IMR-90 (cell line): Measurements from ENCODE around the gene ADGRF5. TPM values are rescaled to one million over a fixed set of nuclear protein-coding genes. Genes with fewer than 3 reads are reported as not detected.

ENCODE experiments used
- ATAC-seq: fragments of 200-7000 bp; cut with Tn5 transposase; 2 replicates; pipeline ENCODE4 v1.9.1; 2020; ENCODE audit warnings: low read depth, mild to moderate bottlenecking, moderate library complexity
- BruUV-seq: library from RNA; stranded (reverse); fragments of 400-500 nt; replicated peaks from 2 replicates; lab custom pipeline; 2021; lab: Mats Ljungman, UMichigan
- CTCF ChIA-PET: fragments of 300-600 bp; formaldehyde crosslinking; extraction: SDS; loops from one replicate; lab custom pipeline; 2021; ENCODE audit warnings: antibody characterized with exemption; lab: Yijun Ruan, JAX
- POLR2A ChIA-PET: fragments of 300-600 bp; sonication (Branson Sonifier 250); formaldehyde crosslinking; loops from one replicate; lab custom pipeline; 2022; ENCODE audit warnings: antibody characterized with exemption; ENCODE audit not compliant: unreplicated experiment; lab: Charles Lee
- DNase-seq: peaks from one replicate; pipeline ENCODE4 v3.0.0; 2013
- H2AFZ ChIP-seq: replicated peaks from 2 replicates; pipeline ENCODE3; 2013; ENCODE audit warnings: low read length, mild to moderate bottlenecking; ENCODE audit not compliant: poor library complexity
- H2AK5ac ChIP-seq: 2 replicates; pipeline ENCODE4 v1.6.1; 2013; ENCODE audit warnings: low read depth, low read length, inconsistent platforms
- H2AK9ac ChIP-seq: replicated peaks from 2 replicates; pipeline ENCODE3; 2013; ENCODE audit warnings: mild to moderate bottlenecking, low read depth, low read length, moderate library complexity; ENCODE audit not compliant: poor library complexity
- H2BK120ac ChIP-seq: 2 replicates; pipeline ENCODE4 v1.6.1; 2013; ENCODE audit warnings: low read depth, low read length, inconsistent platforms
- H2BK15ac ChIP-seq: 3 replicates; pipeline ENCODE4 v1.6.1; 2013; ENCODE audit warnings: low read depth, low read length, inconsistent platforms
- H2BK20ac ChIP-seq: 2 replicates; pipeline ENCODE4 v1.6.1; 2013; ENCODE audit warnings: low read depth, mild to moderate bottlenecking, inconsistent platforms, low read length, moderate library complexity
- H2BK5ac ChIP-seq: 2 replicates; pipeline ENCODE4 v1.6.1; 2013; ENCODE audit warnings: mild to moderate bottlenecking, low read depth, low read length, inconsistent platforms; ENCODE audit not compliant: poor library complexity, severe bottlenecking
- H3K14ac ChIP-seq: replicated peaks from 2 replicates; pipeline ENCODE4 v1.6.1; 2013; ENCODE audit warnings: low read depth, low read length, inconsistent platforms
- H3K18ac ChIP-seq: 2 replicates; pipeline ENCODE4 v1.6.1; 2013; ENCODE audit warnings: low read depth, low read length, control low read depth
- H3K23ac ChIP-seq: 2 replicates; pipeline ENCODE4 v1.6.1; 2013; ENCODE audit warnings: low read depth, low read length, inconsistent platforms
- H3K27ac ChIP-seq: 2 replicates; pipeline ENCODE4 v1.5.1; 2013; ENCODE audit warnings: mild to moderate bottlenecking, control low read depth, low read length; ENCODE audit not compliant: insufficient read depth
- H3K27me3 ChIP-seq: 2 replicates; pipeline ENCODE4 v1.6.1; 2013; ENCODE audit warnings: low read length; ENCODE audit not compliant: control insufficient read depth, insufficient read depth
- H3K36me3 ChIP-seq: 2 replicates; pipeline ENCODE4 v1.6.1; 2013; ENCODE audit warnings: low read length, mixed read lengths; ENCODE audit not compliant: control insufficient read depth, insufficient read depth
- H3K4ac ChIP-seq: 2 replicates; pipeline ENCODE4 v1.6.1; 2013; ENCODE audit warnings: low read depth, low read length, inconsistent platforms
- H3K4me1 ChIP-seq: 2 replicates; pipeline ENCODE4 v1.6.1; 2013; ENCODE audit warnings: low read length, mixed read lengths; ENCODE audit not compliant: control insufficient read depth, insufficient read depth
- H3K4me2 ChIP-seq: 2 replicates; pipeline ENCODE4 v1.6.1; 2013; ENCODE audit warnings: low read depth, mild to moderate bottlenecking, control low read depth, low read length, moderate library complexity
- H3K4me3 ChIP-seq: 2 replicates; pipeline ENCODE4 v1.5.1; 2013; ENCODE audit warnings: low read depth, mild to moderate bottlenecking, control low read depth, low read length, moderate library complexity; ENCODE audit not compliant: insufficient read depth
- H3K56ac ChIP-seq: 2 replicates; pipeline ENCODE4 v1.6.1; 2013; ENCODE audit warnings: low read length, inconsistent platforms; ENCODE audit not compliant: insufficient read depth; ENCODE audit errors: extremely low read depth
- H3K79me1 ChIP-seq, 2 experiments: 2 replicates each; pipeline ENCODE4 v1.6.1; 2013; ENCODE audit warnings: low read length in 2 of 2, inconsistent platforms in 1 of 2, low read depth in 1 of 2
- H3K9ac ChIP-seq: 2 replicates; pipeline ENCODE4 v1.6.1; 2013; ENCODE audit warnings: low read depth, low read length, control low read depth
- H3K9me1 ChIP-seq: 2 replicates; pipeline ENCODE4 v1.6.1; 2013; ENCODE audit warnings: low read length, inconsistent platforms; ENCODE audit not compliant: insufficient read depth
- H3K9me3 ChIP-seq: 2 replicates; pipeline ENCODE4 v1.6.1; 2013; ENCODE audit warnings: low read length; ENCODE audit not compliant: control insufficient read depth, insufficient read depth
- H4K20me1 ChIP-seq: 2 replicates; pipeline ENCODE4 v1.6.1; 2013; ENCODE audit warnings: low read length, inconsistent platforms; ENCODE audit not compliant: insufficient read depth
- H4K5ac ChIP-seq: 2 replicates; pipeline ENCODE4 v1.6.1; 2013; ENCODE audit warnings: mild to moderate bottlenecking, low read depth, low read length, control low read depth
- H4K8ac ChIP-seq, 2 experiments: 2 replicates each; pipeline ENCODE4 v1.6.1; 2013; ENCODE audit warnings: low read depth in 2 of 2, low read length in 2 of 2, control low read depth in 1 of 2, inconsistent platforms in 1 of 2
- H4K91ac ChIP-seq: 2 replicates; pipeline ENCODE4 v1.6.1; 2013; ENCODE audit warnings: low read depth, low read length, inconsistent platforms; ENCODE audit not compliant: insufficient read depth
- BHLHE40 ChIP-seq: fragments of 150-350 bp; IDR thresholded peaks from 2 replicates; pipeline ENCODE4 v1.6.1; 2016; ENCODE audit warnings: mild to moderate bottlenecking, low read depth, low read length
- CEBPB ChIP-seq: IDR thresholded peaks from 2 replicates; pipeline ENCODE4 v1.6.1; 2012; ENCODE audit warnings: low read depth, low read length, improper control_type of control experiment
- CHD1 ChIP-seq: IDR thresholded peaks from 2 replicates; pipeline ENCODE4 v1.6.1; 2012; ENCODE audit warnings: low read depth, low read length, improper control_type of control experiment
- FOS ChIP-seq: fragments of 150-350 bp; IDR thresholded peaks from 2 replicates; pipeline ENCODE4 v1.6.1; 2016; ENCODE audit warnings: low read depth, low read length
- MAFK ChIP-seq: IDR thresholded peaks from 2 replicates; pipeline ENCODE4 v1.6.1; 2012; ENCODE audit warnings: low read depth, low read length, improper control_type of control experiment
- MAZ ChIP-seq: IDR thresholded peaks from 2 replicates; pipeline ENCODE4 v1.6.1; 2012; ENCODE audit warnings: low read depth, mild to moderate bottlenecking, low read length, improper control_type of control experiment, moderate library complexity, borderline replicate concordance
- MXI1 ChIP-seq: IDR thresholded peaks from 2 replicates; pipeline ENCODE4 v1.6.1; 2012; ENCODE audit warnings: low read depth, mild to moderate bottlenecking, low read length, moderate library complexity, borderline replicate concordance
- NFE2L2 ChIP-seq: fragments of 150-350 bp; IDR thresholded peaks from 2 replicates; pipeline ENCODE4 v1.6.1; 2016; ENCODE audit warnings: low read depth, mild to moderate bottlenecking, low read length
- POLR2A ChIP-seq: IDR thresholded peaks from 2 replicates; pipeline ENCODE4 v1.6.1; 2012; ENCODE audit warnings: mild to moderate bottlenecking, low read depth, low read length
- RAD21 ChIP-seq: IDR thresholded peaks from 2 replicates; pipeline ENCODE4 v1.6.1; 2012; ENCODE audit warnings: low read length, improper control_type of control experiment
- RCOR1 ChIP-seq: IDR thresholded peaks from 2 replicates; pipeline ENCODE4 v1.6.1; 2012; ENCODE audit warnings: mild to moderate bottlenecking, low read length, improper control_type of control experiment; ENCODE audit not compliant: insufficient replicate concordance
- RFX5 ChIP-seq: IDR thresholded peaks from 2 replicates; pipeline ENCODE4 v1.8.0; 2012; ENCODE audit warnings: low read depth, mild to moderate bottlenecking, low read length, moderate library complexity
- SMC3 ChIP-seq: fragments of 150-350 bp; IDR thresholded peaks from 2 replicates; pipeline ENCODE4 v1.6.1; 2016; ENCODE audit warnings: low read depth, mild to moderate bottlenecking, antibody characterized with exemption, low read length, moderate library complexity
- WGBS, 2 experiments: methylation state at CpG; one replicate each; pipeline versions ENCODE4 v1.1.5 to v1.1.7; 2013; ENCODE audit warnings: missing lambda C conversion rate in 2 of 2; ENCODE audit not compliant: insufficient read length in 1 of 2; ENCODE audit errors: extremely low coverage in 2 of 2; 5-methylcytosine and 5-hydroxymethylcytosine counted together
- dilution Hi-C: fragments of 300-500 bp; cut with HindIII; formaldehyde crosslinking; loops from one replicate; pipeline ENCODE4 v1.14.3; 2018; ENCODE audit warnings: low sequenced_read_pairs; ENCODE audit not compliant: unreplicated experiment
- in situ Hi-C: fragments of 300-500 bp; cut with MboI; formaldehyde crosslinking; loops from 3 replicates; pipeline ENCODE4 v1.14.3; 2019; ENCODE audit warnings: low sequenced_read_pairs, inconsistent platforms, mixed read lengths
- intact Hi-C: fragments of 100-400 bp; cut with micrococcal nuclease; formaldehyde crosslinking; loops from 2 replicates; pipeline ENCODE4 v1.10.0; 2022
- polyA plus RNA-seq, 3 experiments: library from polyadenylated mRNA; depleted of rRNA; stranded (reverse); fragments of >200 nt; gene quantifications; 2 replicates each; pipeline ENCODE4 v1.2.3, GENCODE V29; 2012; ENCODE audit warnings: low replicate concordance in 1 of 3
- total RNA-seq: library from RNA; depleted of rRNA; stranded (reverse); fragments of >200 nt; gene quantifications from 2 replicates; pipeline ENCODE4 v1.2.3, GENCODE V29; 2012
- TF ChIP-seq, protein P1 (sequence below): fragments of 150-350 bp; IDR thresholded peaks from 2 replicates; pipeline ENCODE4 v1.6.1; 2017; ENCODE audit warnings: mild to moderate bottlenecking, antibody characterized with exemption, low read length, low read depth
- TF ChIP-seq, protein P2 (sequence below): conservative IDR thresholded peaks from 2 replicates; pipeline ENCODE4 v1.5.1; 2012; ENCODE audit warnings: mild to moderate bottlenecking, low read depth, low read length, improper control_type of control experiment
- TF ChIP-seq, protein P3 (sequence below): fragments of 150-350 bp; IDR thresholded peaks from 2 replicates; pipeline ENCODE4 v1.6.1; 2016; ENCODE audit warnings: low read depth, mild to moderate bottlenecking, low read length, moderate library complexity, borderline replicate concordance

Gene ADGRF5
- total and polyA plus RNA-seq, 2 of the 4 experiments (the other 2 are of a cell fraction) = not detected

DNA sequence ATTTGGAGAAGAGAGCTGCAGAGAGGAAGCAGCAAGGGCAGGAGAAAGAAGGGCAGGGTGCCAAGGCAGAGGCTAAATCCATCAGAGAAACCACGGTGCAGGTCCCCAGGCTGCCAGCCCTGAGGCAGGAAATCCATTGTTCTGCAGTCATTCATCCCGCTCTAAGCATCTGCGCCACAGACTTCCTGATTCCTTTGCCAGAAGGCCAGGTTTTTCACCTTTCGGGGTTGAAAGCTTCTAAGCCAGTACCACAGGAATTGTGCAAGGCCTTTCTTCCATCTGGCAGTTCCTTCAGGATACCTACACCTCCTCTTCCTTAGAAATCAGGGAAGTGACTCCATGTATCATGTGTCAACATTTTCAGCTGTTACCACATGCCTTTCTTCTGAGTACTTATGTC is 45.6 kb downstream of the ADGRF5 start:
- 54% methylated on average over 4 of the region's 4 CpGs; no CpG with 5 or more reads in 1 of the 2 experiments for WGBS, 2 experiments
- H3K14ac ChIP-seq = no peak overlapping the region
- no TSS peak for BruUV-seq
- no peak overlapping the region for H3K18ac ChIP-seq
- no peak overlapping the region for H3K4me2 ChIP-seq
- no peak overlapping the region for H3K9ac ChIP-seq
- H2AFZ ChIP-seq = no peak overlapping the region
- ATAC-seq (no peak), DNase-seq (no peak)
- no peak overlapping the region for H3K23ac ChIP-seq
- H2BK120ac ChIP-seq = no peak overlapping the region
- no peaks in the 10 kb centered on the region for H3K4me1 ChIP-seq
- H4K91ac ChIP-seq = no peak overlapping the region
- H3K4me3 ChIP-seq = no peak overlapping the region
- no peak overlapping the region for H2BK15ac ChIP-seq
- H2AK5ac ChIP-seq = no peak overlapping the region
- intact Hi-C loops (no loop called here), dilution Hi-C loops (no loop called here), in situ Hi-C loops (no loop called here)
- H2AK9ac ChIP-seq = no peak overlapping the region
- ChIA-PET POLR2A (no interaction called here), CTCF (no interaction called here)
- no peaks in the 10 kb centered on the region for H3K79me1 ChIP-seq
- H3K36me3 ChIP-seq = no peaks in the 10 kb centered on the region
- no peak overlapping the region for H2BK5ac ChIP-seq
- H3K56ac ChIP-seq = no peak overlapping the region
- H3K9me3 ChIP-seq = no peaks in the 10 kb centered on the region
- no peak overlapping the region for H3K27ac ChIP-seq
- H4K8ac ChIP-seq = no peak overlapping the region
- H3K27me3 ChIP-seq = no peaks in the 10 kb centered on the region; the same call in 1 of the 2 replicates
- no peak overlapping the region for H4K5ac ChIP-seq
- H3K9me1 ChIP-seq = no peaks in the 10 kb centered on the region
- TF ChIP-seq SMC3 (no peak), BHLHE40 (no peak), MXI1 (no peak), FOS (no peak), POLR2A (no peak), MAFK (no peak), MAZ (no peak), RCOR1 (no peak), RFX5 (no peak), CEBPB (no peak), RAD21 (no peak), NFE2L2 (no peak), CHD1 (no peak)
- TF ChIP-seq, protein P1, sequence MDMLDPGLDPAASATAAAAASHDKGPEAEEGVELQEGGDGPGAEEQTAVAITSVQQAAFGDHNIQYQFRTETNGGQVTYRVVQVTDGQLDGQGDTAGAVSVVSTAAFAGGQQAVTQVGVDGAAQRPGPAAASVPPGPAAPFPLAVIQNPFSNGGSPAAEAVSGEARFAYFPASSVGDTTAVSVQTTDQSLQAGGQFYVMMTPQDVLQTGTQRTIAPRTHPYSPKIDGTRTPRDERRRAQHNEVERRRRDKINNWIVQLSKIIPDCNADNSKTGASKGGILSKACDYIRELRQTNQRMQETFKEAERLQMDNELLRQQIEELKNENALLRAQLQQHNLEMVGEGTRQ = no peak
- TF ChIP-seq, protein P2, sequence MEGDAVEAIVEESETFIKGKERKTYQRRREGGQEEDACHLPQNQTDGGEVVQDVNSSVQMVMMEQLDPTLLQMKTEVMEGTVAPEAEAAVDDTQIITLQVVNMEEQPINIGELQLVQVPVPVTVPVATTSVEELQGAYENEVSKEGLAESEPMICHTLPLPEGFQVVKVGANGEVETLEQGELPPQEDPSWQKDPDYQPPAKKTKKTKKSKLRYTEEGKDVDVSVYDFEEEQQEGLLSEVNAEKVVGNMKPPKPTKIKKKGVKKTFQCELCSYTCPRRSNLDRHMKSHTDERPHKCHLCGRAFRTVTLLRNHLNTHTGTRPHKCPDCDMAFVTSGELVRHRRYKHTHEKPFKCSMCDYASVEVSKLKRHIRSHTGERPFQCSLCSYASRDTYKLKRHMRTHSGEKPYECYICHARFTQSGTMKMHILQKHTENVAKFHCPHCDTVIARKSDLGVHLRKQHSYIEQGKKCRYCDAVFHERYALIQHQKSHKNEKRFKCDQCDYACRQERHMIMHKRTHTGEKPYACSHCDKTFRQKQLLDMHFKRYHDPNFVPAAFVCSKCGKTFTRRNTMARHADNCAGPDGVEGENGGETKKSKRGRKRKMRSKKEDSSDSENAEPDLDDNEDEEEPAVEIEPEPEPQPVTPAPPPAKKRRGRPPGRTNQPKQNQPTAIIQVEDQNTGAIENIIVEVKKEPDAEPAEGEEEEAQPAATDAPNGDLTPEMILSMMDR = no peak
- TF ChIP-seq, protein P3, sequence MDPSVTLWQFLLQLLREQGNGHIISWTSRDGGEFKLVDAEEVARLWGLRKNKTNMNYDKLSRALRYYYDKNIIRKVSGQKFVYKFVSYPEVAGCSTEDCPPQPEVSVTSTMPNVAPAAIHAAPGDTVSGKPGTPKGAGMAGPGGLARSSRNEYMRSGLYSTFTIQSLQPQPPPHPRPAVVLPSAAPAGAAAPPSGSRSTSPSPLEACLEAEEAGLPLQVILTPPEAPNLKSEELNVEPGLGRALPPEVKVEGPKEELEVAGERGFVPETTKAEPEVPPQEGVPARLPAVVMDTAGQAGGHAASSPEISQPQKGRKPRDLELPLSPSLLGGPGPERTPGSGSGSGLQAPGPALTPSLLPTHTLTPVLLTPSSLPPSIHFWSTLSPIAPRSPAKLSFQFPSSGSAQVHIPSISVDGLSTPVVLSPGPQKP = no peak
- H4K20me1 ChIP-seq = no peaks in the 10 kb centered on the region
- no peak overlapping the region for H2BK20ac ChIP-seq
- H3K4ac ChIP-seq = no peak overlapping the region
